Spleen (tissue), 7 donors: Measurements from ENCODE around the gene BEST1.

ENCODE experiments used
- CTCF ChIP-seq, 11 experiments: fragments of 200-600 bp in 7 of 11; fragments of 450-650 bp in 4 of 11; sonication (generic) in 4 of 11; IDR thresholded peaks in 8 of 11; conservative IDR thresholded peaks in 3 of 11; 1 replicate in 7 of 11; 2 replicates in 4 of 11; pipeline versions ENCODE4 v1.4.0 to v1.8.0; 2016 to 2021; ENCODE audit warnings: antibody characterized with exemption in 11 of 11, inconsistent platforms in 4 of 11, mild to moderate bottlenecking in 1 of 11
- POLR2A ChIP-seq, 3 donors: fragments of 450-650 bp; IDR thresholded peaks; one replicate each; pipeline ENCODE4 v1.5.1; 2017; ENCODE audit warnings: antibody characterized with exemption in 3 of 3, mild to moderate bottlenecking in 1 of 3
- donor health status: DM: no; HTN: no; CAD: no; lungs with moderate emphysema.
- donor health status: DM: no; HTN: no; CAD: no.
- donor health status: DM: no; HTN: no; CAD: no.

DNA sequence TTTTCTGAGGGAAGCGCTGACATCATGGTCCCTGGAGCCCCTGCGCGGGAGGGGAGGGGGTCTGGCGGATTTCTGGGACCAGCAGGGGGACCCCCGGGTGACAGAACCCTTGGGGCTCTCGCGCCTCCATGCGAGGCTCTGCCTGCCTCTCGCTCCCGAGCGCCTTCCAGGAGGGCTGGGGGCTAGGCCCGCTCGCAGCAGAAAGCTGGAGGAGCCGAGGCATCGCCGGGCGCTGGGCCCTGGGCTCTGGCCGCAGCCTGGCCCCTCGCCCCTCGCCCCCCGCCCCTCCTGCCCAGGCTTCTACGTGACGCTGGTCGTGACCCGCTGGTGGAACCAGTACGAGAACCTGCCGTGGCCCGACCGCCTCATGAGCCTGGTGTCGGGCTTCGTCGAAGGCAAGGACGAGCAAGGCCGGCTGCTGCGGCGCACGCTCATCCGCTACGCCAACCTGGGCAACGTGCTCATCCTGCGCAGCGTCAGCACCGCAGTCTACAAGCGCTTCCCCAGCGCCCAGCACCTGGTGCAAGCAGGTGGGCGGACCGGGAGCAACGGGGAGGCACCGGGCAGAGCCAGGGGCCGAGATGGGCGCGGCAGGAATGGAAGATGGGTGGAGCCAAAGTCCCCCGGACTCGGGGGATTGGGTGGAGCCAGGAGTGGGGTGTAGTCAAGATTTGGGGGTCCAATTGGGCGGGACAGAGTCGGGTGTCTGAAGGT, 5.4 kb downstream of the BEST1 start:
- TF ChIP-seq CTCF (IDR thresholded peaks at IDR 0.05 in 8 of 11, conservative IDR thresholded peaks at IDR 0.05 in 3 of 11) = no peak
- no peak for TF ChIP-seq POLR2A (IDR thresholded peaks at IDR 0.05)
